WTC11 (cell line): ENCODE data around the gene TCF15. TPM values are rescaled to one million over a fixed set of nuclear protein-coding genes. Genes with fewer than 3 reads are reported as not detected.

ENCODE experiments used
- ATAC-seq: fragments of 200-7000 bp; cut with Tn5 transposase; 2 replicates; pipeline ENCODE4 v1.10.0; 2021; ENCODE audit warnings: mild to moderate bottlenecking, moderate library complexity
- CTCF ChIA-PET: fragments of 300-600 bp; sonication (Branson Sonifier 250); formaldehyde crosslinking; loops from one replicate; lab custom pipeline; 2021; ENCODE audit warnings: antibody characterized with exemption; lab: Charles Lee
- POLR2A ChIA-PET: fragments of 350-600 bp; sonication (Branson Sonifier 250); formaldehyde crosslinking; loops from one replicate; lab custom pipeline; 2021; ENCODE audit warnings: antibody characterized with exemption; lab: Charles Lee
- DNase-seq: peaks from one replicate; pipeline ENCODE4 v3.0.0; 2021; ENCODE audit warnings: low spot score
- H3K27ac Mint-ChIP-seq: 2 replicates; pipeline ENCODE4 v1.8.0; 2021; ENCODE audit warnings: mixed read lengths
- H3K27me3 Mint-ChIP-seq: 2 replicates; pipeline ENCODE4 v1.8.0; 2021; ENCODE audit warnings: low read depth, mild to moderate bottlenecking, moderate library complexity, mixed read lengths
- H3K36me3 Mint-ChIP-seq: 2 replicates; pipeline ENCODE4 v1.8.0; 2021; ENCODE audit warnings: mixed read lengths
- H3K4me1 Mint-ChIP-seq: 2 replicates; pipeline ENCODE4 v1.8.0; 2022; ENCODE audit warnings: mixed read lengths
- H3K4me3 Mint-ChIP-seq: 2 replicates; pipeline ENCODE4 v1.8.0; 2021; ENCODE audit warnings: mild to moderate bottlenecking, moderate library complexity, mixed read lengths
- H3K9me3 Mint-ChIP-seq: 2 replicates; pipeline ENCODE4 v1.8.0; 2021; ENCODE audit warnings: mixed read lengths
- ARID4B ChIP-seq: sonication (generic); formaldehyde crosslinking; IDR thresholded peaks from 2 replicates; pipeline ENCODE4 v1.8.0; 2023; ENCODE audit warnings: missing genetic modification reagents, mild to moderate bottlenecking, borderline replicate concordance
- ATF1 ChIP-seq: sonication (generic); formaldehyde crosslinking; IDR thresholded peaks from 2 replicates; pipeline ENCODE4 v1.8.1; 2023; ENCODE audit warnings: mild to moderate bottlenecking, moderate library complexity, missing genetic modification reagents
- ATF2 ChIP-seq: sonication (generic); formaldehyde crosslinking; IDR thresholded peaks from 2 replicates; pipeline ENCODE4 v1.8.1; 2022; ENCODE audit warnings: low read depth, missing genetic modification reagents, borderline replicate concordance
- CDX4 ChIP-seq: fragments of 250-450 bp; sonication (Bioruptor Pico); IDR thresholded peaks from 2 replicates; pipeline ENCODE4 v1.9.0; 2021; ENCODE audit warnings: moderate library complexity, mild to moderate bottlenecking, inconsistent platforms, borderline replicate concordance
- CREB1 ChIP-seq: sonication (generic); formaldehyde crosslinking; IDR thresholded peaks from 2 replicates; pipeline ENCODE4 v1.8.0; 2023; ENCODE audit warnings: mild to moderate bottlenecking, missing genetic modification reagents
- EMX1 ChIP-seq: fragments of 250-450 bp; sonication (Bioruptor Pico); IDR thresholded peaks from 2 replicates; pipeline ENCODE4 v1.8.0; 2021; ENCODE audit warnings: mild to moderate bottlenecking
- FOXK1 ChIP-seq: sonication (generic); formaldehyde crosslinking; IDR thresholded peaks from 2 replicates; pipeline ENCODE4 v1.8.0; 2022; ENCODE audit warnings: mild to moderate bottlenecking, moderate library complexity, missing genetic modification reagents
- FOXP1 ChIP-seq: sonication (generic); formaldehyde crosslinking; IDR thresholded peaks from 2 replicates; pipeline ENCODE4 v1.8.0; 2022; ENCODE audit warnings: missing genetic modification reagents, mild to moderate bottlenecking, moderate library complexity, borderline replicate concordance
- GABPB1 ChIP-seq: sonication (generic); formaldehyde crosslinking; IDR thresholded peaks from 2 replicates; pipeline ENCODE4 v1.8.1; 2023; ENCODE audit warnings: mild to moderate bottlenecking, missing genetic modification reagents
- GTF2I ChIP-seq: fragments of 250-450 bp; sonication (Bioruptor Pico); conservative IDR thresholded peaks from 2 replicates; pipeline ENCODE4 v1.4.0; 2021; ENCODE audit warnings: mild to moderate bottlenecking
- HMGXB4 ChIP-seq: sonication (generic); formaldehyde crosslinking; IDR thresholded peaks from 2 replicates; pipeline ENCODE4 v1.8.1; 2023; ENCODE audit warnings: mild to moderate bottlenecking, moderate library complexity, missing genetic modification reagents
- IRF1 ChIP-seq: sonication (generic); formaldehyde crosslinking; IDR thresholded peaks from 2 replicates; pipeline ENCODE4 v1.8.0; 2023; ENCODE audit warnings: missing genetic modification reagents
- JUN ChIP-seq: sonication (generic); formaldehyde crosslinking; IDR thresholded peaks from 2 replicates; pipeline ENCODE4 v1.8.0; 2023; ENCODE audit warnings: mild to moderate bottlenecking, missing genetic modification reagents
- MYBL2 ChIP-seq: sonication (generic); formaldehyde crosslinking; IDR thresholded peaks from 2 replicates; pipeline ENCODE4 v1.8.1; 2023; ENCODE audit warnings: mild to moderate bottlenecking, moderate library complexity, missing genetic modification reagents
- NR2C2 ChIP-seq: sonication (generic); formaldehyde crosslinking; IDR thresholded peaks from 2 replicates; pipeline ENCODE4 v1.8.0; 2022; ENCODE audit warnings: mild to moderate bottlenecking, missing genetic modification reagents
- PRRX2 ChIP-seq: fragments of 250-450 bp; sonication (Bioruptor Pico); IDR thresholded peaks from 2 replicates; pipeline ENCODE4 v1.8.0; 2021; ENCODE audit warnings: mild to moderate bottlenecking
- ZBTB43 ChIP-seq: sonication (generic); formaldehyde crosslinking; IDR thresholded peaks from 2 replicates; pipeline ENCODE4 v1.8.1; 2023; ENCODE audit warnings: mild to moderate bottlenecking, missing genetic modification reagents
- ZMAT4 ChIP-seq: fragments of 250-450 bp; sonication (Bioruptor Pico); IDR thresholded peaks from 2 replicates; pipeline ENCODE4 v1.9.0; 2021; ENCODE audit warnings: mild to moderate bottlenecking
- ZNF219 ChIP-seq: sonication (generic); formaldehyde crosslinking; IDR thresholded peaks from 2 replicates; pipeline ENCODE4 v1.8.0; 2023; ENCODE audit warnings: missing genetic modification reagents, mild to moderate bottlenecking, borderline replicate concordance
- ZNF232 ChIP-seq: sonication (generic); formaldehyde crosslinking; IDR thresholded peaks from 2 replicates; pipeline ENCODE4 v1.8.0; 2022; ENCODE audit warnings: mild to moderate bottlenecking, missing genetic modification reagents
- ZNF263 ChIP-seq: sonication (generic); formaldehyde crosslinking; IDR thresholded peaks from 2 replicates; pipeline ENCODE4 v1.8.1; 2022; ENCODE audit warnings: low read depth, mild to moderate bottlenecking, moderate library complexity, missing genetic modification reagents
- ZNF281 ChIP-seq: sonication (generic); formaldehyde crosslinking; IDR thresholded peaks from 2 replicates; pipeline ENCODE4 v1.8.0; 2023; ENCODE audit warnings: mild to moderate bottlenecking, missing genetic modification reagents
- ZNF396 ChIP-seq: fragments of 250-450 bp; sonication (Bioruptor Pico); IDR thresholded peaks from 2 replicates; pipeline ENCODE4 v1.8.0; 2021; ENCODE audit warnings: mild to moderate bottlenecking, moderate library complexity, borderline replicate concordance
- ZNF416 ChIP-seq: fragments of 250-450 bp; sonication (Bioruptor Pico); IDR thresholded peaks from 2 replicates; pipeline ENCODE4 v1.9.0; 2021; ENCODE audit warnings: mild to moderate bottlenecking, inconsistent platforms
- total RNA-seq: library from RNA; stranded (reverse); gene quantifications from 3 replicates; pipeline ENCODE4 v1.2.3, GENCODE V29; 2021

TCF15 gene
- total RNA-seq, 1 experiment from 2014 or later: 3.8 TPM

GRCh38 chr20:653110-653589 is 43.0 kb upstream of the TCF15 start, which contains the start of gene SRXN1:
TSS of gene SRXN1 (minus strand) at chr20:653200. CDS start at chr20:653185, 15 bp downstream.
- Mint-ChIP-seq H3K9me3 (no peaks in the 10 kb centered on the region), H3K27me3 (peaks cover 6% of the 10 kb centered on the region), H3K4me3 (peak within 1 kb of the TSS; percentile 73), H3K4me1 (peaks cover 49% of the 10 kb centered on the region), H3K27ac (peak within 1 kb of the TSS; percentile 54; the same call in 1 of the 2 replicates), H3K36me3 (peaks cover 21% of the 10 kb centered on the region)
- CTCF ChIA-PET: interaction anchor here (2.8 kb wide), 1 partner anchor 13 kb away, joined by 27 read pairs; no protein-coding TSS in a partner anchor
- POLR2A ChIA-PET: interaction anchor here (0.5 kb wide), 1 partner anchor 101 kb away, joined by 7 read pairs; no protein-coding TSS in a partner anchor
- DNase-seq (peak; percentile 87), ATAC-seq (peak; percentile 81)
- TF ChIP-seq PRRX2 (CRISPR knock-in tag) (no peak), FOXK1 (CRISPR knock-in tag) (no peak), CDX4 (CRISPR knock-in tag) (no peak), GTF2I (CRISPR knock-in tag) (no peak), NR2C2 (CRISPR knock-in tag) (no peak), IRF1 (CRISPR knock-in tag) (no peak), CREB1 (CRISPR knock-in tag) (no peak), ATF1 (CRISPR knock-in tag) (no peak), MYBL2 (no peak; the same call in 1 of the 2 replicates), ATF2 (CRISPR knock-in tag) (no peak), ZBTB43 (CRISPR knock-in tag) (no peak), GABPB1 (no peak), JUN (no peak), EMX1 (no peak), ZNF232 (CRISPR knock-in tag) (no peak), ZNF219 (CRISPR knock-in tag) (no peak), ZNF396 (no peak), ZNF263 (CRISPR knock-in tag) (0 out of 2 replicates have a peak, but pooled peaks have one; percentile 8), ZNF281 (CRISPR knock-in tag) (no peak), FOXP1 (CRISPR knock-in tag) (no peak), ZNF416 (CRISPR knock-in tag) (no peak), ZMAT4 (CRISPR knock-in tag) (no peak), ARID4B (no peak), HMGXB4 (CRISPR knock-in tag) (peak; percentile 95)
